Suprapubic skin (tissue), 3 donors: ENCODE data around the gene MYB.

Experiments
- POLR2A ChIP-seq, 2 donors: fragments of 450-650 bp; IDR thresholded peaks; one replicate each; pipeline ENCODE4 v1.6.1; 2017; ENCODE audit warnings: antibody characterized with exemption in 2 of 2, mild to moderate bottlenecking in 2 of 2, moderate library complexity in 2 of 2
- TF ChIP-seq, protein P1 (sequence below), 2 donors: fragments of 200-600 bp in 1 of 2; fragments of 450-650 bp in 1 of 2; sonication (generic) in 1 of 2; IDR thresholded peaks; one replicate each; pipeline ENCODE4 v1.5.1; 2016 to 2019; ENCODE audit warnings: antibody characterized with exemption in 2 of 2, mild to moderate bottlenecking in 1 of 2, moderate library complexity in 1 of 2

DNA sequence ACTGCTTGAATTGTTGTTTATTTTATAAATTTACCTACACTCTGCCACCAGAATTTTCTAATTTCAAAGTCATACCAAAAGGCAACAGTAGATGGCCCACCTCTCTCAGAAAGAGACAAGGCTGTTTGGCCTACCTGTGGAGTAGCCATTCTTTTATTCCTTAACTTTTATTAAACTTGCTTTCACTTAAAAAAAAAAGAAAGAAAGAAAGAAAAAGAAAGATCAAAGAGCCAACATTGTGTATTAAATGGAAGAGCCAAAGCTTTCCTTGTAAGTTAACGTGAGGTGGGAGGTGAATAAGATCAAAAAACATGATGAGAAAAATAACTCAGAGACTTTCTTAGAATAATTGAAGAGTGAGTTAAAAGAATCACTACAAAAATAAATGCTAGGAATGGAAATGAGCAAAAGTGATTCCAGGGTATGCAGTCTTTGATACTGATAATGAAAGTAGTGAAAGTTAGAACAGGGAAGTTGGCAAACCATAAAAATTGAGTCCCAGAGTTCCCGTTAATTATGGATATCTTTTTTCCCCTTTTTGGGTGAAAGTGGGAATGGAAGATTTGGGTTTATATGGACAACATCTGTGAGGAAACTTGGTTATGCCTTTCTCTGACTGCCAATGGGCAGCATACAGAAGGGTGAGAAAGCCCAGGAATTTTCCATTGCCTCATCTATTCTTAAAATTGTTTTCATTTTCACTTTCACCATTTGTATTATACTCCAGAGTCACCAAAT, 35.9 kb upstream of the MYB start:
- no peak for TF ChIP-seq POLR2A (IDR thresholded peaks at IDR 0.05)
- TF ChIP-seq, protein P1, sequence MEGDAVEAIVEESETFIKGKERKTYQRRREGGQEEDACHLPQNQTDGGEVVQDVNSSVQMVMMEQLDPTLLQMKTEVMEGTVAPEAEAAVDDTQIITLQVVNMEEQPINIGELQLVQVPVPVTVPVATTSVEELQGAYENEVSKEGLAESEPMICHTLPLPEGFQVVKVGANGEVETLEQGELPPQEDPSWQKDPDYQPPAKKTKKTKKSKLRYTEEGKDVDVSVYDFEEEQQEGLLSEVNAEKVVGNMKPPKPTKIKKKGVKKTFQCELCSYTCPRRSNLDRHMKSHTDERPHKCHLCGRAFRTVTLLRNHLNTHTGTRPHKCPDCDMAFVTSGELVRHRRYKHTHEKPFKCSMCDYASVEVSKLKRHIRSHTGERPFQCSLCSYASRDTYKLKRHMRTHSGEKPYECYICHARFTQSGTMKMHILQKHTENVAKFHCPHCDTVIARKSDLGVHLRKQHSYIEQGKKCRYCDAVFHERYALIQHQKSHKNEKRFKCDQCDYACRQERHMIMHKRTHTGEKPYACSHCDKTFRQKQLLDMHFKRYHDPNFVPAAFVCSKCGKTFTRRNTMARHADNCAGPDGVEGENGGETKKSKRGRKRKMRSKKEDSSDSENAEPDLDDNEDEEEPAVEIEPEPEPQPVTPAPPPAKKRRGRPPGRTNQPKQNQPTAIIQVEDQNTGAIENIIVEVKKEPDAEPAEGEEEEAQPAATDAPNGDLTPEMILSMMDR (IDR thresholded peaks at IDR 0.05) = peak; percentile 43 to 47
